Right ventricle myocardium superior (tissue), 1 donor: Measurements from ENCODE around the gene DPCD. TPM values are rescaled to one million over a fixed set of nuclear protein-coding genes. Genes with fewer than 3 reads are reported as not detected.
A peak's percentile ranks its signal among the peaks of the same experiment; 100 is the strongest.

Experiments
- ATAC-seq: fragments of 200-7000 bp; cut with Tn5 transposase; one replicate; pipeline ENCODE4 v1.9.1; 2020; ENCODE audit warnings: mild to moderate bottlenecking; ENCODE audit not compliant: poor library complexity
- DNase-seq: peaks from one replicate; pipeline ENCODE4 v3.0.0-alpha.2; 2020
- intact Hi-C: fragments of 100-400 bp; cut with DNase I; formaldehyde crosslinking; loops from one replicate; pipeline ENCODE4 v1.11.2; 2022
- long read RNA-seq: library from polyadenylated mRNA; unstranded; transcript quantifications from one replicate; pipeline ENCODE4 v2.0.0, GENCODE V29; 2021
- total RNA-seq: library from RNA; stranded (reverse); fragmentation: NEBNext Ultra II Directional; extraction: Animal tissue kit (Norgen Biotek cat#: 25700); gene quantifications from one replicate; pipeline ENCODE4 v1.2.1, GENCODE V29; 2021
- donor health status: DM: no; HTN: yes; CAD: no; lungs with severe emphysema.

The DPCD gene
- total RNA-seq, result 22.7 TPM
- long read RNA-seq, transcript DPCD-202 (6 exons, 858 nt), result major isoform, 16 of 23 reads
- long read RNA-seq, partial matches to known transcripts, result 0 of 23 reads
- long read RNA-seq, other reads (novel, unspliced or antisense), result 7 of 23 reads

GRCh38 chr10:101587725-101588653, at the start of gene DPCD, which contains the start of gene POLL:
DPCD (plus strand) TSS chr10:101588321; CDS start chr10:101588337, 16 bp downstream.
POLL (minus strand) TSS chr10:101588257; CDS start chr10:101587360, 897 bp downstream.
- ATAC-seq (peak; percentile 97), DNase-seq (peak; percentile 99)
- intact Hi-C loops, result no loop called here

DNA sequence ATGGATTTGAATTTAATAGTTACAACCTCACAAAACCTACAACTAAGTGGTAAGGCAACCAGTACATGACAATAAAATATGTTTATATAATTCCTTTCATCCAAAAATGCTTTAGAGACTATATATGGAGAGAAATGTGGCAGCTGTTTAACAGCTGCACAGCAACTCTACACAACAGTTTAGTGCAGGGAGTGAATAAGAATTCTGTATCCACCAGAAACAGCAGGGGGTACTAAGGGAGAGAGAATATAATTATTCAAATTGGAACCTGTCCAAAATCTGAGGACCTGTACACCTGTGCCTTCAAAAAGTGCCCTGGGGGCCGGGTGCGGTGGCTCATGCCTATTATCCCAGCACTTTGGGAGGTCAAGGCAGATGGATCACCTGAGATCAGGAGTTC, 49.7 kb upstream of the DPCD start:
- DNase-seq, result no peak
- intact Hi-C loops, result no loop called here
- ATAC-seq, result no peak

- no peak for ATAC-seq
- no peak for DNase-seq
- intact Hi-C loops, result no loop called here
Observed at GRCh38 chr10:101545898-101546297, 42.2 kb upstream of the DPCD start.

- ATAC-seq (no peak), DNase-seq (no peak)
- intact Hi-C loops, result no loop called here
Observed at GRCh38 chr10:101550965-101551364, 37.2 kb upstream of the DPCD start.

DNA sequence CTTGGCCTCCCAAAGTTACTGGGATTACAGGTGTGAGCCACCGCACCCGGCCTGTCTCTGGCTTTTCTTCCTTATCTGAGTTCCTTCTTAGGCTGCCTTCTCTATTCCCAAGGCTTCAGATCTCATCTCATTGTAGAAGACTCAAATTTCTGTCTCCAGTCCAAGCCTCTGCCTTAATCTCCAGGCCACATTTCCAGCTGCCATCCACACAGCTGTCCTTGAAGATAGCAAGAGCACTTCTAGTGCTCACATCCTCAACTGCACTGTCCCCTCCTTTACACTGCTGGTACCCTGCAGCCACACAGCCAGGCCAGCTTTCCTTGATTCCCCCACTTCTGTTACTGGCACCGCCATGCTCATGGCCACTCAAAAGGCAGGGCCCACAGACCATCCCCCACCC, 35.7 kb upstream of the DPCD start:
- ATAC-seq (no peak), DNase-seq (no peak)
- intact Hi-C loops, result no loop called here

- no peak for ATAC-seq
- intact Hi-C loops, result no loop called here
- no peak for DNase-seq
Observed at GRCh38 chr10:101557541-101557940, 30.6 kb upstream of the DPCD start.

- DNase-seq (no peak), ATAC-seq (no peak)
- intact Hi-C loops, result no loop called here
Observed at GRCh38 chr10:101558204-101558603, 29.9 kb upstream of the DPCD start.

GRCh38 chr10:101558671-101559595, 29.2 kb upstream of the DPCD start:
- intact Hi-C loops, result no loop called here
- DNase-seq, result no peak

GRCh38 chr10:101559596-101560297, 28.4 kb upstream of the DPCD start:
- DNase-seq, result no peak
- intact Hi-C loops, result loop anchor here (10.0 kb wide), 1 partner anchor 275 kb away; no protein-coding TSS in a partner anchor
- no peak for ATAC-seq

More at GRCh38 chr10:101558671-101559595, 29.2 kb upstream of the DPCD start:
- no peak for ATAC-seq

- ATAC-seq (no peak), DNase-seq (no peak)
- intact Hi-C loops, result loop anchor here (10.0 kb wide), 1 partner anchor 276 kb away; no protein-coding TSS in a partner anchor
Observed at GRCh38 chr10:101560298-101561067, 27.6 kb upstream of the DPCD start.

GRCh38 chr10:101561068-101561915, 26.8 kb upstream of the DPCD start:
- ATAC-seq, result no peak
- DNase-seq, result no peak
- intact Hi-C loops, result loop anchor here (10.0 kb wide), 1 partner anchor 276 kb away; no protein-coding TSS in a partner anchor

- no peak for ATAC-seq
- intact Hi-C loops, result loop anchor here (10.0 kb wide), 1 partner anchor 277 kb away; no protein-coding TSS in a partner anchor
- no peak for DNase-seq
Observed at GRCh38 chr10:101562231-101562630, 25.9 kb upstream of the DPCD start.

GRCh38 chr10:101563007-101563406, 25.1 kb upstream of the DPCD start:
- ATAC-seq (no peak), DNase-seq (peak; percentile 5)
- intact Hi-C loops, result loop anchor here (10.0 kb wide), 1 partner anchor 278 kb away; no protein-coding TSS in a partner anchor

DNA sequence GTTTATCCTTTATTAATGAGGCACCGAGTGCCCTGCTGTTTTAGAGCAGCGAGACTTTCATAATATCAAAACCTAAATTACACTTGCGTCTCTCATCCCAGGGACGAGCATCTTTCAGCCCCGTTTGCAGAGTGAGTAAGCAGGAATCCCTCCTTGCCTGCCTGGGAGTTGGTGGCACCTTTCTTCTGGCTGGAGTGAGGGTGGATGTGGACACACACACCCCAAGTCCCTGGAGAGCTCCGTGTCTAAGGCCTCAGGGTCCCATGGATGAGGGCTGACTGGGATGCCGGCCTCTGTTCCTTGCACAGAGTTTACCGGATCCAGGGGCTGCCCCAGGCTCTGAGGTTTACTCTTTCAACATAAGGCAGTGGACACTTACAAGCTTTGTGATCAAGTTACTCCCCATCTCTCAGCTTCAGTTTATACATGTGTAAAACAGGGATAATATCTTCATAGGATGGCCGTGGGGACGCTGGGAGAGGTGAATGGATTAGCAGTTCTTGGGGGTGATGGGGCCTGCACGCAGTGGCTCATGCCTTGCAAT, 24.6 kb upstream of the DPCD start:
- peak; percentile 18 for DNase-seq
- no peak for ATAC-seq
- intact Hi-C loops, result loop anchor here (10.0 kb wide), 1 partner anchor 279 kb away; no protein-coding TSS in a partner anchor

DNA sequence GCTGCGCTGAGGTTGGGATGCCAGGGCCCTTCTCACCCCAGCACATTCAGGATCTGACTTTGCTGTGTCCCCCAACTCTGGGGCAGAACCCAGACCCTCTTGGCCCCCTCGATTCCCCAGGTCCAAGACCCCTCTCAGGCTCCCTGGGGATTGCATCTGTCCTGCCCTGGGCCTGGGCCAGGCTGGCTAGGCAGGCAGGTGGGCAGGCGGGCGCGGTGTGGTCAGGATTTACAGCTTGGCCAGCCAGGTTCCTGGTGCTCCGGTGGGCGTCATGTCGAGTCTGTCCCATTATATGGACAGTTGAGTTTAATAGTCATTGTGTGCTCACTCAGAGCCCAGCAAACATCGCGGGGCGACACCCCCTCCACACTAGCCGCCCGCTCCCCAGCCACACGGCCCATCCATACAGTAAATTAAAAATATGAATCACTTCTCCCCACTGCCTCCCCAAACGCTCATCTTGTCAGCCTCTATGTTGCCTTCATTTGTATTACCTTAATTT, 23.6 kb upstream of the DPCD start:
- intact Hi-C loops, result loop anchor here (10.0 kb wide), 1 partner anchor 280 kb away; no protein-coding TSS in a partner anchor
- no peak for ATAC-seq
- peak; percentile 29 for DNase-seq

DNA sequence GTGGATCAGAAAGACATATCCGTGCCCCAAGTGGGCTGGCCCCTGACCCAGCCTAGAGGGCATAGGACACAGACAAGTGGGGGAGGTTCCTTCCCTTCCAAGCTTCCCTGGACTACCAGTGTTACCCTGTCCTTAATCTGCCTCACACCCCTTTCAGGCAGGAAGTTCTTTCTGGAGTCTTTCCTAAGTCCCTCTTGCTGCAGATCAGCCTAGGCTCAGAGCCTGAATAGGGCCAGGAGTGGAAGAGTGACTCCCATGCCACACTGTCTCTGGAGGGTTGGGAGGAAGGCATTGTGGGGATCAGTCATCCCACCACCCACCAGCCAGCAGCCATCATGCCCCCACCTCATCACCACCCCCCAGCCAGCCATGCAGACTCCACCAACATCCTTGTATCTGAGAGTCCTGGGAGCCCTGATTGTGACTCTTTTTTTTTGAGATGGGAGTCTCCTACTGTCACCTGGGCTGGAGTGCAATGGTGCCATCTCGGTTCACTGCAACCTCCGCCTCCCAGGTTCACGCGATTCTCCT, 22.7 kb upstream of the DPCD start:
- DNase-seq, result peak; percentile 2

More for the DNA sequence above, 22.7 kb upstream of the DPCD start:
- ATAC-seq, result no peak
- intact Hi-C loops, result loop anchor here (5.0 to 10.0 kb wide), 2 partner anchors 281 to 353 kb away; no protein-coding TSS in a partner anchor
